GM12873 (cell line): Measurements from ENCODE around the gene CDK16.

Experiments
- CTCF ChIP-seq: IDR thresholded peaks from 2 replicates; pipeline ENCODE4 v1.5.1; 2012; ENCODE audit warnings: low read depth, mild to moderate bottlenecking, moderate library complexity, low read length, control low read depth; ENCODE audit not compliant: insufficient read depth; ENCODE audit errors: missing control alignments

CDK16 gene

GRCh38 chrX:47217121-47217851 lies 1.2 kb upstream of the CDK16 start:
- no peak for TF ChIP-seq CTCF

GRCh38 chrX:47217852-47218279 lies 615 bp upstream of the CDK16 start:
- TF ChIP-seq CTCF: no peak

GRCh38 chrX:47218920-47219815 lies 687 bp downstream of the CDK16 start:
- TF ChIP-seq CTCF: no peak

GRCh38 chrX:47221756-47222155 lies 3.3 kb downstream of the CDK16 start:
- no peak for TF ChIP-seq CTCF

- TF ChIP-seq CTCF: no peak
Measured at GRCh38 chrX:47222751-47223350, 4.4 kb downstream of the CDK16 start.

- TF ChIP-seq CTCF: no peak
Measured at GRCh38 chrX:47223476-47224250, 5.2 kb downstream of the CDK16 start.
